GM23248 (cell line): ENCODE measurements around the gene IBTK.

Source experiments
- EZH2 ChIP-seq: fragments of 200-600 bp; sonication (generic); IDR thresholded peaks from 2 replicates; pipeline ENCODE4 v1.6.1; 2018; ENCODE audit warnings: antibody characterized with exemption, mild to moderate bottlenecking; ENCODE audit not compliant: insufficient read depth, poor library complexity, severe bottlenecking
- EZH2phosphoT487 ChIP-seq: fragments of 200-600 bp; sonication (generic); IDR thresholded peaks from 2 replicates; pipeline ENCODE4 v1.6.1; 2018; ENCODE audit warnings: antibody characterized with exemption, moderate library complexity, mild to moderate bottlenecking, low read depth; ENCODE audit not compliant: insufficient read depth

- TF ChIP-seq EZH2 (no peak), EZH2phosphoT487 (no peak)
Observed at GRCh38 chr6:82178077-82178758, 69.3 kb downstream of the IBTK start.
